Endothelial cell of umbilical vein (primary cell): ENCODE data around the gene RTBDN. TPM values are rescaled to one million over a fixed set of nuclear protein-coding genes. Genes with fewer than 3 reads are reported as not detected.
A peak's percentile ranks its signal among the peaks of the same experiment; 100 is the strongest.

Experiments used
- BruUV-seq: library from RNA; stranded (reverse); fragments of 400-500 nt; replicated peaks from 2 replicates; lab custom pipeline; 2021; lab: Mats Ljungman, UMichigan
- CTCF ChIA-PET: fragments of 300-600, 350-600 bp; sonication (Branson Sonifier 250); formaldehyde crosslinking; loops from one replicate; lab custom pipeline; 2021; ENCODE audit warnings: antibody characterized with exemption, inconsistent platforms; lab: Charles Lee
- POLR2A ChIA-PET: fragments of 300-600, 350-600 bp; sonication (Branson Sonifier 250); formaldehyde crosslinking; loops from one replicate; lab custom pipeline; 2021; ENCODE audit warnings: antibody characterized with exemption, inconsistent platforms; lab: Charles Lee
- DNase-seq: peaks from one replicate; pipeline ENCODE4 v3.0.0-alpha.2; 2011; ENCODE audit warnings: low read depth, low spot score
- FAIRE-seq: peaks from 2 replicates; lab custom pipeline; 2011; peaks lifted over from hg19 to GRCh38; lab: Jason Lieb, UNC
- H2AFZ ChIP-seq: 2 replicates; pipeline ENCODE4 v1.6.0; 2012; ENCODE audit warnings: low read depth, low read length, control low read depth, inconsistent platforms
- H3K27ac ChIP-seq: 2 replicates; pipeline ENCODE4 v1.5.1; 2011; ENCODE audit warnings: low read depth, mild to moderate bottlenecking, control low read depth, low read length, moderate library complexity; ENCODE audit not compliant: insufficient read depth
- H3K27me3 ChIP-seq, 2 experiments: 2 replicates each; pipeline versions ENCODE4 v1.6.0 to v1.6.1; 2011; ENCODE audit warnings: low read length in 2 of 2, mixed read lengths in 1 of 2; ENCODE audit not compliant: control insufficient read depth in 2 of 2, insufficient read depth in 2 of 2
- H3K36me3 ChIP-seq, 2 experiments: 2 replicates in 1 of 2; 3 replicates in 1 of 2; pipeline ENCODE4 v1.5.1; 2011; ENCODE audit warnings: low read length in 2 of 2, mild to moderate bottlenecking in 1 of 2, moderate library complexity in 1 of 2; ENCODE audit not compliant: control insufficient read depth in 2 of 2, insufficient read depth in 2 of 2; ENCODE audit errors: extremely low read depth in 1 of 2
- H3K4me1 ChIP-seq: 3 replicates; pipeline ENCODE4 v1.5.1; 2011; ENCODE audit warnings: mild to moderate bottlenecking, low read length; ENCODE audit not compliant: control insufficient read depth, insufficient read depth; ENCODE audit errors: extremely low read depth
- H3K4me2 ChIP-seq: 2 replicates; pipeline ENCODE4 v1.6.1; 2011; ENCODE audit warnings: low read length, control low read depth, mixed read lengths; ENCODE audit not compliant: insufficient read depth
- H3K4me3 ChIP-seq, 3 experiments: fragments of 200-600 bp in 1 of 3; sonication (generic), shearing (Covaris generic) in 1 of 3; replicated peaks in 1 of 3; 2 replicates each; pipeline ENCODE4 v1.5.1; 2011 to 2016; ENCODE audit warnings: control low read depth in 3 of 3, low read length in 3 of 3, mild to moderate bottlenecking in 2 of 3, inconsistent platforms in 1 of 3, low read depth in 1 of 3, moderate library complexity in 1 of 3; ENCODE audit not compliant: insufficient read depth in 1 of 3
- H3K79me2 ChIP-seq: 2 replicates; pipeline ENCODE4 v1.6.0; 2012; ENCODE audit warnings: low read length, inconsistent platforms; ENCODE audit not compliant: control insufficient read depth, insufficient read depth
- H3K9ac ChIP-seq: replicated peaks from 2 replicates; pipeline ENCODE3; 2011; ENCODE audit warnings: low read length, control low read depth; ENCODE audit not compliant: insufficient read depth; ENCODE audit errors: extremely low read depth
- H3K9me1 ChIP-seq: replicated peaks from 3 replicates; pipeline ENCODE4 v1.6.0; 2011; ENCODE audit warnings: mild to moderate bottlenecking, low read length; ENCODE audit not compliant: control insufficient read depth, insufficient read depth; ENCODE audit errors: extremely low read depth
- H3K9me3 ChIP-seq: replicated peaks from 2 replicates; pipeline ENCODE4 v1.5.1; 2012; ENCODE audit warnings: low read length, inconsistent platforms; ENCODE audit not compliant: control insufficient read depth, insufficient read depth
- H4K20me1 ChIP-seq: replicated peaks from 2 replicates; pipeline ENCODE3; 2011; ENCODE audit warnings: mild to moderate bottlenecking, low read length; ENCODE audit not compliant: control insufficient read depth, insufficient read depth; ENCODE audit errors: extremely low read depth
- EZH2 ChIP-seq: IDR thresholded peaks from 2 replicates; pipeline ENCODE4 v1.6.1; 2012; ENCODE audit warnings: borderline replicate concordance, low read depth, mild to moderate bottlenecking, moderate library complexity, low read length, inconsistent platforms; ENCODE audit not compliant: severe bottlenecking
- FOS ChIP-seq: IDR thresholded peaks from 2 replicates; pipeline ENCODE4 v1.6.1; 2011; ENCODE audit warnings: mild to moderate bottlenecking, low read length, moderate library complexity, borderline replicate concordance; ENCODE audit not compliant: insufficient read depth
- GATA2 ChIP-seq: IDR thresholded peaks from 2 replicates; pipeline ENCODE4 v1.7.0; 2011; ENCODE audit warnings: low read depth, mild to moderate bottlenecking, moderate library complexity, mixed read lengths, low read length; ENCODE audit not compliant: insufficient read length, insufficient read depth
- MAX ChIP-seq: IDR thresholded peaks from 2 replicates; pipeline ENCODE4 v1.6.1; 2011; ENCODE audit not compliant: insufficient read depth, insufficient read length
- MYC ChIP-seq: IDR thresholded peaks from one replicate; pipeline ENCODE4 v1.6.1; 2011; ENCODE audit warnings: mild to moderate bottlenecking, low read depth, low read length
- POLR2AphosphoS5 ChIP-seq: IDR thresholded peaks from 2 replicates; pipeline ENCODE4 v1.6.1; 2012; ENCODE audit warnings: low read depth, mild to moderate bottlenecking, control low read depth, low read length, moderate library complexity; ENCODE audit not compliant: insufficient read depth
- dilution Hi-C: fragments of 300-500 bp; cut with MboI; formaldehyde crosslinking; loops from one replicate; pipeline ENCODE4 v1.15.0; 2019; ENCODE audit warnings: low sequenced_read_pairs; ENCODE audit not compliant: extremely low pct_ligation_motif_present
- intact Hi-C: fragments of 100-400 bp; cut with micrococcal nuclease; formaldehyde crosslinking; loops from one replicate; pipeline ENCODE4 v1.10.0; 2022
- polyA plus RNA-seq, 4 experiments: library from polyadenylated mRNA; depleted of rRNA in 3 of 4; stranded (reverse) in 3 of 4; unstranded in 1 of 4; fragments of >200 nt; gene quantifications; 2 replicates each; pipeline versions ENCODE4 v1.2.1 to v1.2.3, GENCODE V29; 2011 to 2012; ENCODE audit warnings: missing spikeins in 1 of 4
- total RNA-seq: library from RNA; stranded (reverse); gene quantifications from 2 replicates; pipeline ENCODE4 v1.2.3, GENCODE V29; 2021

RTBDN gene
- total and polyA plus RNA-seq, 2 donors (not counting 3 experiments of a cell fraction or from before 2014, with no cell fraction given) = not detected

- Histone ChIP-seq H4K20me1 (no peaks in the 10 kb centered on the region), H3K9me1 (no peaks in the 10 kb centered on the region), H3K4me3 (peak overlapping the region; percentile 70 to 76 (median 71)), H3K36me3 (no peaks in the 10 kb centered on the region), H2AFZ (peak overlapping the region; percentile 27), H3K27me3 (no peaks in the 10 kb centered on the region), H3K27ac (peak overlapping the region; percentile 91), H3K4me2 (peak overlapping the region; percentile 56), H3K9me3 (no peaks in the 10 kb centered on the region), H3K9ac (peak overlapping the region; percentile 74), H3K79me2 (peaks cover 14% of the 10 kb centered on the region), H3K4me1 (peaks cover 32% of the 10 kb centered on the region)
- FAIRE-seq (peak; percentile 91), DNase-seq (peak; percentile 97)
- intact Hi-C loops (no loop called here), dilution Hi-C loops (no loop called here)
- ChIA-PET CTCF (interaction anchor here (1.5 to 13.8 kb wide), 6 partner anchors 11 to 77 kb away, joined by 4 to 524 read pairs (median 26); partner anchors contain the start of gene HOOK2), POLR2A (interaction anchor here (0.5 to 4.1 kb wide), 7 partner anchors 10 to 1069 kb away, joined by 3 to 94 read pairs (median 5); partner anchors contain the start of gene HOOK2)
- no TSS peak for BruUV-seq
- TF ChIP-seq FOS = peak; percentile 53
- peak; percentile 67 for TF ChIP-seq MAX
- no peak for TF ChIP-seq MYC
- no peak for TF ChIP-seq EZH2
- TF ChIP-seq POLR2AphosphoS5 = peak; percentile 91
- TF ChIP-seq GATA2 = no peak
Observed at GRCh38 chr19:12793290-12794195, 40.8 kb downstream of the RTBDN start.
